Measurements from ENCODE around the gene IL1RAPL2. TPM values are rescaled to one million over a fixed set of nuclear protein-coding genes. Genes with fewer than 3 reads are reported as not detected.

The IL1RAPL2 gene
- polyA plus RNA-seq, 1 of the 3 experiments (the other 2 are of a cell fraction), result 0.13 TPM

DNA sequence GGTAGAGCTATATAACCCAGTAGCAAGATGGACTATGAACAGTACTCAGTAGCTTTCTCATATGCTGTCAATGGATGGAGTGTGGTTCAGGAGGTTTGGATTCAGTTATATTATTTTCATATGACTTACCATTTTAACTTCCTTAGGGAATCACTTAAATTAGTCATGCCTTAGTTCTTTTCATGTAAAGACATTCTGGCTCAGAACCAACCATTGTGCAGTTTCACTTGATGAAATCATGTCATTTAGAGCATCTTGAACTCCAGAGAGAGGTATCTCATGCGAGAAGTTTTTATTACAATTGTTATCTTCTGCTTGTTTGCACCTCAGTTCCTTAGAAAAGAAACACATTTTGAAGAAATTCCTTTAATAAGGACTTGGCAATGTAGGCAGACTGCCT, 55.8 kb downstream of the IL1RAPL2 start (continued):
- TF ChIP-seq IRF3 (IDR thresholded peaks at IDR 0.05; ENCODE audit: low read depth, low read length), result no peak

DNA sequence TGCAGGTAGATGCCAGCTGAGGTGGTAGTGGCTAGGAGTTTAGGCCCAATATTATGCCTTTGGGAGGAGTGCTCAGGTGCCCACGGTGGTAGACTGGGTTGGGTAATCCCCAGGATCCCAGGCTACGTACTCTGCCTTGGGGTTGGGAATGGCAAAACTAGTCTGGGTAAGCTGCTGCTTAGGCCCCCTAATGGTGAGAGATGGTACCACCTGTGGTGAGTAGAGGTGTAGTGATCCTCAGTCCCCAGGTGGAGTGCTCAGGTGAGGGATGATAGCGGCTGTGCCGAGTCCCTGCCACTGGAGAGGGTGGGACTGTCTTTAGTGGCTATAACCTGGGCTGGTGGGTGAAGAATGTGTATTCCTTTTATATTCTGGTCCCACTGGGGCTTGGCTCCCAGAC, 75.2 kb downstream of the IL1RAPL2 start:
- no peak overlapping the region for H3K27ac ChIP-seq (ENCODE audit: low read depth in 2 of 2, low read length in 1 of 2)
- H3K9ac ChIP-seq, result no peak overlapping the region
- no peaks in the 10 kb centered on the region for H3K36me3 ChIP-seq (replicated peaks in 1 of 2; ENCODE audit: control insufficient read depth in 1 of 2, insufficient read depth in 2 of 2, low read length in 1 of 2)
- no peaks in the 10 kb centered on the region for H3F3A ChIP-seq (replicated peaks; ENCODE audit: insufficient read depth)
- no peak overlapping the region for H3K4me3 ChIP-seq (ENCODE audit: low read depth in 2 of 2, low read length in 1 of 2)
- no peaks in the 10 kb centered on the region for H3K27me3 ChIP-seq (ENCODE audit: insufficient read depth)
- peak; percentile 4 for DNase-seq
- CTCF ChIA-PET, result interaction anchor here (1.9 kb wide), 1 partner anchor 12 kb away, joined by 5 read pairs; no protein-coding TSS in a partner anchor
- 33% methylated on average over 4 of the region's 4 CpGs for WGBS (ENCODE audit: low lambda C conversion rate)
- H4K20me1 ChIP-seq (ENCODE audit: insufficient read depth), result no peaks in the 10 kb centered on the region
- no peaks in the 10 kb centered on the region for H3K79me2 ChIP-seq (ENCODE audit: insufficient read depth)
- H3K9me3 ChIP-seq, result no peaks in the 10 kb centered on the region
- 0 out of 2 replicates have a peak, but pooled peaks have one; percentile 16 for TF ChIP-seq CTCF (IDR thresholded peaks at IDR 0.05)
- TF ChIP-seq, protein P1, sequence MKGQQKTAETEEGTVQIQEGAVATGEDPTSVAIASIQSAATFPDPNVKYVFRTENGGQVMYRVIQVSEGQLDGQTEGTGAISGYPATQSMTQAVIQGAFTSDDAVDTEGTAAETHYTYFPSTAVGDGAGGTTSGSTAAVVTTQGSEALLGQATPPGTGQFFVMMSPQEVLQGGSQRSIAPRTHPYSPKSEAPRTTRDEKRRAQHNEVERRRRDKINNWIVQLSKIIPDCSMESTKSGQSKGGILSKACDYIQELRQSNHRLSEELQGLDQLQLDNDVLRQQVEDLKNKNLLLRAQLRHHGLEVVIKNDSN (IDR thresholded peaks at IDR 0.05; ENCODE audit: borderline replicate concordance, low read depth), result no peak
- no peak overlapping the region for H2AFZ ChIP-seq (ENCODE audit: low read depth)
- H3K9me2 ChIP-seq, result no peaks in the 10 kb centered on the region
- H3K4me1 ChIP-seq (ENCODE audit: control insufficient read depth in 1 of 2, insufficient read depth in 2 of 2, low read depth in 1 of 2, low read length in 1 of 2), result no peaks in the 10 kb centered on the region
- POLR2A ChIA-PET, result no interaction called here
- no peak overlapping the region for H3K4me2 ChIP-seq

DNA sequence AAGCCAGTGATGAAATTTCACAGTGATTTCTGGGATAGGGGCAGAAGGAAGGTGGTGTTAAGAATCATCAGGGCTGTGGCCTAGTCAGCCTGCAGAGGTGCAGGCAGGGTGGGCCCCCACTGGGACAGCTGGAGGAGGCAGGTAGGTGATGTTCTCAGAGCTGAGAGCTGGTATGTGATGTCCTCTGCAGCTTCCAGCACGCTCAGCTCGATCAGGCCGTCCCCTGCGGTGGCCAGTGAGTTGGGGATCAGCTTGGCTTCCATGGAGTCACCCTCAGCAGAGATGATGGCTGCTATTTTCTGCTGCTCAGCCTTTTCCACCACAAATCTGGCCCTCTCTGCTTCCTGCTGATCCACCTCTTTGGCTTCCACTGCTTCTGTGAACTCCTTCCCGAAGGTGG, 81.1 kb downstream of the IL1RAPL2 start:
- Histone ChIP-seq H3F3A (replicated peaks; ENCODE audit: insufficient read depth) (no peaks in the 10 kb centered on the region), H3K4me3 (ENCODE audit: low read depth in 2 of 2, low read length in 1 of 2) (no peak overlapping the region), H3K9me2 (no peaks in the 10 kb centered on the region), H3K4me2 (no peak overlapping the region), H3K9me3 (no peaks in the 10 kb centered on the region), H3K4me1 (ENCODE audit: control insufficient read depth in 1 of 2, insufficient read depth in 2 of 2, low read depth in 1 of 2, low read length in 1 of 2) (no peaks in the 10 kb centered on the region), H2AFZ (ENCODE audit: low read depth) (no peak overlapping the region), H3K79me2 (ENCODE audit: insufficient read depth) (no peaks in the 10 kb centered on the region), H4K20me1 (ENCODE audit: insufficient read depth) (no peaks in the 10 kb centered on the region), H3K27ac (ENCODE audit: low read depth in 2 of 2, low read length in 1 of 2) (no peak overlapping the region), H3K36me3 (replicated peaks in 1 of 2; ENCODE audit: control insufficient read depth in 1 of 2, insufficient read depth in 2 of 2, low read length in 1 of 2) (no peaks in the 10 kb centered on the region), H3K9ac (no peak overlapping the region), H3K27me3 (ENCODE audit: insufficient read depth) (no peaks in the 10 kb centered on the region)
- 0% methylated on average over 4 of the region's 5 CpGs for WGBS (ENCODE audit: low lambda C conversion rate)
- no peak for DNase-seq
- ChIA-PET CTCF (no interaction called here), POLR2A (no interaction called here)
- TF ChIP-seq FOSL2 (IDR thresholded peaks at IDR 0.05; ENCODE audit: borderline replicate concordance, low read depth) (no peak), FOXM1 (IDR thresholded peaks at IDR 0.05; ENCODE audit: low read depth) (no peak), TCF12 (IDR thresholded peaks at IDR 0.05) (no peak), EP300 (IDR thresholded peaks at IDR 0.05; ENCODE audit: borderline replicate concordance in 1 of 2, low read depth in 1 of 2, low read length in 1 of 2) (no peak), NFIC (IDR thresholded peaks at IDR 0.05; ENCODE audit: borderline replicate concordance) (no peak), MAX (IDR thresholded peaks at IDR 0.05; ENCODE audit: low read depth) (no peak), RFX5 (IDR thresholded peaks at IDR 0.05; ENCODE audit: low read length) (no peak)

Data from SK-N-SH (cell line).